Measurements from ENCODE around the gene KCTD17.

- TF ChIP-seq POLR2A (IDR thresholded peaks at IDR 0.05) (no peak), CTCF (IDR thresholded peaks at IDR 0.05) (no peak)
Observed at GRCh38 chr22:37011472-37011871, 40.1 kb upstream of the KCTD17 start.
